ENCODE data around the gene TBR1. TPM values are rescaled to one million over a fixed set of nuclear protein-coding genes. Genes with fewer than 3 reads are reported as not detected.

The TBR1 gene
- total RNA-seq, 2 donors from 2014 or later: 0.02 to 0.05 TPM

DNA sequence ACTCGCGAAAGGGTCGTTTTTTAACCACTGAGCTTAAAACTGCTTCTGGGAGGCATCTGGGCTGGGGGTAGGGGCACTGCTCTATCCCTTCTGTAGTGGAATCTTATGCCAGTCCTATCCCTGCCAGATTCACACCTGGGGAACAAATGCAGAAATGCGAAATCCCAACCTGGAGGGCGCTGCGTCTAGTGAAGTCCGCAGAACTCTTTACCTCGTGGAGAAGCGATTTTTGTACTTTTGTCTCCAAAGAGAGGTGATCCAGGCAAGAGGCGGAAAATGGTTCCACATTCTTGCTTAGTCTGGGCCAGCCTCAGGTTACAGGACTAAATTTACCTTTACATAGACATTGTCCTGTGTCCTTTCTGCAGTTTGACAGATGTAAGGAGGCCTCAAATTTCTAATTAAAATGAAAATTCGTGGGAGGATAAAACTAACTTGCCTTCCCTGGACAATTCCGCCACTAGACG, 10.4 kb downstream of the TBR1 start:
- Mint-ChIP-seq H3K9me3 (no peaks in the 10 kb centered on the region), H3K27me3 (ENCODE audit: low read depth) (peaks cover 79% of the 10 kb centered on the region), H3K4me3 (peak overlapping the region; percentile 66 to 86), H3K4me1 (ENCODE audit: low read depth) (peaks cover 29% of the 10 kb centered on the region), H3K27ac (no peak overlapping the region), H3K36me3 (ENCODE audit: insufficient read depth in 2 of 2) (peaks cover 4 to 11% of the 10 kb centered on the region in 2 donors)
- DNase-seq (no peak), ATAC-seq (replicated peaks in 1 of 2) (no peak)

- DNase-seq: peak in 1 of 2 donors; percentile 13
- ATAC-seq (replicated peaks in 1 of 2): peak; percentile 42 to 54
- H3K4me3 Mint-ChIP-seq: peak overlapping the region; percentile 80 to 86
- peaks cover 79% of the 10 kb centered on the region for H3K27me3 Mint-ChIP-seq (ENCODE audit: low read depth)
- peak overlapping the region; percentile 79 for H3K27ac Mint-ChIP-seq
- H3K4me1 Mint-ChIP-seq (ENCODE audit: low read depth): peaks cover 29% of the 10 kb centered on the region
- no peaks in the 10 kb centered on the region for H3K9me3 Mint-ChIP-seq
- peaks cover 4 to 11% of the 10 kb centered on the region in 2 donors for H3K36me3 Mint-ChIP-seq (ENCODE audit: insufficient read depth in 2 of 2)
These were observed 11.0 kb downstream of the TBR1 start for GRCh38 chr2:161426922-161427663.

- H3K9me3 Mint-ChIP-seq: no peaks in the 10 kb centered on the region
- peaks cover 29% of the 10 kb centered on the region for H3K4me1 Mint-ChIP-seq (ENCODE audit: low read depth)
- peaks cover 4 to 11% of the 10 kb centered on the region in 2 donors for H3K36me3 Mint-ChIP-seq (ENCODE audit: insufficient read depth in 2 of 2)
- ATAC-seq (replicated peaks in 1 of 2) (peak in 1 of 2 donors; percentile 12), DNase-seq (peak in 1 of 2 donors; percentile 3)
- H3K27me3 Mint-ChIP-seq (ENCODE audit: low read depth): peaks cover 75% of the 10 kb centered on the region
- H3K4me3 Mint-ChIP-seq: peak overlapping the region; percentile 80 to 81
- H3K27ac Mint-ChIP-seq: peak overlapping the region; percentile 79
These were observed 11.8 kb downstream of the TBR1 start for GRCh38 chr2:161427664-161428587.

DNA sequence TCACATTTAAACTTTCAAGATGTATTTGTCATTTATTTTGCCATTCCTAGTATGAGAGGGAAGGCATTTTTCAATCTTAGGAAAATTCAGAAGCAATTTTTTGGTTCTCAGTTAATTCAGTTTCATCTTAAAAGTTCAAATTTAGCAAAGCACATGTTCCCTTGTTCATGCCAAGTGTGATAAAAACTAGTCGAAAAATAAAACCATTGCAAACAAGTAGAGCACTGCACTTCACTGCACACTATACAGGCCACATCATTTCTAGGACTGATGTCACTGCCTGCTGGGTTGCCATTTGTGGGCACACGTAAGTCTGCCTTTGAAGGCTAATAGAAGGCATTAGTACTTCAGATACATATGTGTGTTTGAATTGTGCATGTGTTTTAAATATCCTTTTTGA, 14.3 kb downstream of the TBR1 start:
- Mint-ChIP-seq H3K4me1 (ENCODE audit: low read depth) (peaks cover 19% of the 10 kb centered on the region), H3K36me3 (ENCODE audit: insufficient read depth in 2 of 2) (peaks cover 1 to 5% of the 10 kb centered on the region in 2 donors), H3K27me3 (ENCODE audit: low read depth) (peaks cover 74% of the 10 kb centered on the region), H3K4me3 (no peak overlapping the region), H3K9me3 (no peaks in the 10 kb centered on the region), H3K27ac (no peak overlapping the region)
- ATAC-seq (replicated peaks in 1 of 2) (no peak), DNase-seq (no peak)

DNA sequence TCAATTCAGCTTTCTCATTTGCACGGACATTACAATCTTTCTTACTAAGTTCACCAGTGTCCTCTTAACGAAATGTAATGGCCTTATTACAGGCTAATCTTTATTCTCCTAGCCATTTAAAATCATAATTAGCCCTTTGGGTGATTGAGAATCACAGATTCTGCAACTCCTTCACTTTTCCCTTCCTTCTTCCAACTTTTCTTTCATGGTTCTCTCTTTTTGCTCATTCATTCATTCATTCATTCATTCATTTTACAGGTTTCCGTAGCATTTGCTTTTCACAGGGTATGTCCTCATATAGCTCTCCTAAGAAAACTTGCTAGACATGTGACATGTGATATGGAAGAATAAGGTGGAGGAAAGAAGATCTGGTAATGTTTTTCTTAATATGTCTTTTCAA, 16.0 kb downstream of the TBR1 start:
- Mint-ChIP-seq H3K27ac (no peak overlapping the region), H3K36me3 (ENCODE audit: insufficient read depth in 2 of 2) (peaks cover 0 to 7% of the 10 kb centered on the region in 2 donors), H3K4me1 (ENCODE audit: low read depth) (peaks cover 7% of the 10 kb centered on the region), H3K9me3 (no peaks in the 10 kb centered on the region), H3K27me3 (ENCODE audit: low read depth) (peaks cover 68% of the 10 kb centered on the region), H3K4me3 (no peak overlapping the region)
- ATAC-seq (replicated peaks in 1 of 2) (no peak), DNase-seq (no peak)

- Mint-ChIP-seq H3K9me3 (no peaks in the 10 kb centered on the region), H3K4me1 (ENCODE audit: low read depth) (no peaks in the 10 kb centered on the region), H3K36me3 (ENCODE audit: insufficient read depth in 2 of 2) (peaks cover 0 to 2% of the 10 kb centered on the region in 2 donors), H3K27ac (no peak overlapping the region), H3K4me3 (no peak overlapping the region), H3K27me3 (ENCODE audit: low read depth) (peaks cover 65% of the 10 kb centered on the region)
- DNase-seq (no peak), ATAC-seq (replicated peaks in 1 of 2) (no peak)
These were observed 18.0 kb downstream of the TBR1 start for GRCh38 chr2:161434118-161434517.

GRCh38 chr2:161436411-161436810, 20.3 kb downstream of the TBR1 start:
- H3K36me3 Mint-ChIP-seq (ENCODE audit: insufficient read depth in 2 of 2): peaks cover 0 to 2% of the 10 kb centered on the region in 2 donors
- H3K9me3 Mint-ChIP-seq: no peaks in the 10 kb centered on the region
- no peak overlapping the region for H3K4me3 Mint-ChIP-seq
- no peak overlapping the region for H3K27ac Mint-ChIP-seq
- H3K27me3 Mint-ChIP-seq (ENCODE audit: low read depth): peaks cover 50% of the 10 kb centered on the region
- DNase-seq (no peak), ATAC-seq (replicated peaks in 1 of 2) (no peak)
- H3K4me1 Mint-ChIP-seq (ENCODE audit: low read depth): no peaks in the 10 kb centered on the region

DNA sequence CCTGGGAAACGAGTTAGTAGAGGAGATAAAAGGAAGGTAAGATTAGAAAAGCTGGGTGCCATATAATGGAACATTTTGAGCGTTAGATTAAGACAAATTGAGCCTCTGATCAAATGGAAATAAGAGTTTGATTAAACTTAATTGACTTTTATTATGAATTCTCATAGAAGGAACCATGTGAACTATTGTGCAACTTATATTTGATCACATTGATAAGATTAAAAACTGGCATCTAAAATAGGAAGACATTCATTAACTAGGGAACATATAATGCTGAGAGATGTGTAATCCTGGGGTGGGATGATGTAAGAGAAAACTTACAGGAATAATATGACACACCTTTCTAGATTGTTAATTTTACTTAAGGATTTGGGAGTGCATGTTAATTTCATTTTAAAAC, 22.5 kb downstream of the TBR1 start:
- no peaks in the 10 kb centered on the region for H3K9me3 Mint-ChIP-seq
- no peak overlapping the region for H3K4me3 Mint-ChIP-seq
- no peak for ATAC-seq (replicated peaks in 1 of 2)
- H3K27me3 Mint-ChIP-seq (ENCODE audit: low read depth): peaks cover 44% of the 10 kb centered on the region
- peaks cover 0 to 2% of the 10 kb centered on the region in 2 donors for H3K36me3 Mint-ChIP-seq (ENCODE audit: insufficient read depth in 2 of 2)
- DNase-seq: no peak
- H3K27ac Mint-ChIP-seq: no peak overlapping the region
- H3K4me1 Mint-ChIP-seq (ENCODE audit: low read depth): no peaks in the 10 kb centered on the region

DNA sequence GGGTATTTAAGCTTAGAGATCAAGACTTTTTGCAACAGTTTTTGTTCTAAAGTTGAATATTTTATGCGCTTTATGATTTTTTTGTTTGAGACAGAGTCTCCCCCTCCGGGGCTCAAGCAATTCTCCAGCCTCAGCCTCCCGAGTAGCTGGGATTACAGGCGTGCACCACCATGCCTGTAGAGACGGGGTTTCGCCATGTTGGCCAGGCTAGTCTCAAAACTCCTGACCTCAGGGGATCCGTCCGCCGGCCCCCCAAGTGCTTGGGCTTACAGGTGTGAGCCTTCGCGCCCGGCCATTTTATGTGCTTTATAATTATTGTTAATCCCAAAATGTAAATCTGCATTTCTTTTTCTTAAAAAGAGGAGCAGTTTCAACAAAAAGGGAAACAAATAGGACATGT, 29.0 kb downstream of the TBR1 start:
- peaks cover 30% of the 10 kb centered on the region for H3K27me3 Mint-ChIP-seq (ENCODE audit: low read depth)
- no peaks in the 10 kb centered on the region for H3K36me3 Mint-ChIP-seq (ENCODE audit: insufficient read depth in 2 of 2)
- no peaks in the 10 kb centered on the region for H3K9me3 Mint-ChIP-seq
- DNase-seq (no peak), ATAC-seq (replicated peaks in 1 of 2) (no peak)
- H3K4me3 Mint-ChIP-seq: no peak overlapping the region
- H3K4me1 Mint-ChIP-seq (ENCODE audit: low read depth): no peaks in the 10 kb centered on the region
- no peak overlapping the region for H3K27ac Mint-ChIP-seq

- Mint-ChIP-seq H3K4me3 (no peak overlapping the region), H3K27ac (no peak overlapping the region), H3K36me3 (ENCODE audit: insufficient read depth in 2 of 2) (no peaks in the 10 kb centered on the region)
These were observed 32.3 kb downstream of the TBR1 start for GRCh38 chr2:161448431-161448830.

DNA sequence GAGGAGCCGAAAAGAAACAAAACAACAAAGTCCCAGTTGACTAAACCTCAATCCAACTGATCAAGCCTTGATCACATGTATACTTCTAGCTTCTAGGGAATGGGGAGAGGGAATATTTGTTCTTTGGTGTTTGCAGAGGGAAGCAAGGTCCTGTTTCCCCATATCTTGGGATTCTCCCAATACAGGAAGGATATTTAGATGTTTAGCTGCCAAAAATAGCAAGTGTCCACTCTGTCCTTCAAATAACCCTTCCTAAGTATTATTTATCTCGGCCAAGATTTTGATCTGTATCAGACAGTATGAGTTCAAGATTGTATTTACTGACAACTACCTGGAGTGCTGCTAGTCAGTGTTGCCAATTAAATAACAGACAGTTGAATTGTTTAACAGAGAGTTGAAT, 55.5 kb downstream of the TBR1 start:
- ATAC-seq (replicated peaks in 1 of 2) (no peak), DNase-seq (no peak)
- H3K9me3 Mint-ChIP-seq: no peaks in the 10 kb centered on the region
- H3K27me3 Mint-ChIP-seq (ENCODE audit: low read depth): peaks cover 27% of the 10 kb centered on the region
- no peak overlapping the region for H3K27ac Mint-ChIP-seq
- H3K36me3 Mint-ChIP-seq (ENCODE audit: insufficient read depth in 2 of 2): peaks cover 0 to 1% of the 10 kb centered on the region in 2 donors
- H3K4me1 Mint-ChIP-seq (ENCODE audit: low read depth): no peaks in the 10 kb centered on the region
- no peak overlapping the region for H3K4me3 Mint-ChIP-seq

More at GRCh38 chr2:161448431-161448830, 32.3 kb downstream of the TBR1 start:
- no peak for DNase-seq
- Mint-ChIP-seq H3K4me1 (ENCODE audit: low read depth) (no peaks in the 10 kb centered on the region), H3K27me3 (ENCODE audit: low read depth) (peaks cover 27% of the 10 kb centered on the region), H3K9me3 (no peaks in the 10 kb centered on the region)
- ATAC-seq (replicated peaks in 1 of 2): no peak

DNA sequence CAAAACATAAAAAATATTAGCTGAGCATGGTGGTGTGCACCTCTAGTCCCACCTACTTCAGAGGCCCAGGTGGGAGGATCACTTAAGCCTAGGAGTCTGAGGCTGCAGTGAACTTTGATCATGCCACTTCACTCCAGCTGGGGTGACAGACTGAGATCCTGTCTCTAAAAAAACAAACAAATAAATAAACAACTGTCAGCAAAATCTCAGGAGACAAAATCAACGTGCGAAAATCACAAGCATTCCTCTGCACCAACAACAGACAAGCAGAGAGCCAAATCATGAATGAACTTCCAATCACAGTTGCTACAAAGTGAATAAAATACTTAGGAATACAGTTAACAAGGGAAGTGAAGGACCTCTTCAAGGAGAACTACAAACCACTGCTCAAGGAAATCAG, 58.8 kb downstream of the TBR1 start:
- Mint-ChIP-seq H3K36me3 (ENCODE audit: insufficient read depth in 2 of 2) (peaks cover 0 to 1% of the 10 kb centered on the region in 2 donors), H3K4me1 (ENCODE audit: low read depth) (no peaks in the 10 kb centered on the region), H3K27me3 (ENCODE audit: low read depth) (peaks cover 10% of the 10 kb centered on the region), H3K9me3 (no peaks in the 10 kb centered on the region), H3K27ac (no peak overlapping the region), H3K4me3 (no peak overlapping the region)
- no peak for DNase-seq
- ATAC-seq (replicated peaks in 1 of 2): no peak
